ENCODE measurements around the gene SYNE4. TPM values are rescaled to one million over a fixed set of nuclear protein-coding genes. Genes with fewer than 3 reads are reported as not detected.

The SYNE4 gene
- total and polyA plus RNA-seq, 9 of the 15 experiments (the other 6 are each of a cell fraction or from before 2014, with no cell fraction given) = 0.03 to 0.65 (median 0.29) TPM

DNA sequence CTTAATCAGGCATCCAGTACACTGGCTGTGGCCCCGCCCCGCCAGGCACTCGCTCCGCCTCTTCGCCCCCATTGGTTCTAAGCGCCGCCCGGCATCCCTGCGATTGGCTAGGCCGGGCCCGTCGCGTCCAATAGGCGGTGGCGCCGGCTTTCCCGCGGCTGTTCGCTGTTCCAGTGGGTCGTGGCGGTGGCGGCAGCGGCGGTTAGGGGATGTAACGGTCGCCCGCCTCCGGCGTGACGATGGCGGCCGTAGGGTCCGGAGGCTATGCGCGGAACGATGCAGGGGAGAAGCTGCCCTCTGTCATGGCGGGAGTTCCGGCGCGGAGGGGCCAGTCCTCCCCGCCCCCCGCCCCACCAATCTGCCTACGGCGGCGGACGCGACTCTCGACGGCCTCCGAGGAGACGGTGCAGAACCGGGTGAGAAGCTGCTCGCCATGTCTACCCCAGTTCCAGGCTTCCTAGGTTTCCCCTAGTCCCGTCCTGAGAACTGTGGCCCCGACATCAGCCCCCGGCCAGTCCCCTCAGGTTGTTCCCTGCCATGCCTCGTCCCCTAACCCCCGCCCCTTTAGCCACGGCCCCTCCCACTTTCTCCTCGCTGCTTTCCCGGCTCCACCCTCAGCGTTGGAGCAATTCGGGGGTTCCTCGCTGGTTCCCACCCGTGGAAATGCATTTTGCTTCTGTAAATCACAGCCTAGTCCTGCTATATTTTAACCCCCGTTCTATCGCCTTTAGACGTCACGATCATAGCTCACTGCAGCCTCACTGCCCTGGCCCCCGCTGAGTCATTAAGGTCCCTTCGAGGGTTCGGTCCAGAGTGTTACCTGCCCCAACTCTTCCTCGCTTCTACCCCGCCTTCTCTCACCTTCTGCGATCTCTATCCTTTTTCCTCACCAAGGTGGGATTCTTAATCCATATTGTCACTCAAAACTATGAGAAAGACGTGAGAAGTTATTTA, 46.4 kb upstream of the SYNE4 start, which contains the start of gene WDR62 (continued):
- TF ChIP-seq, protein P1, sequence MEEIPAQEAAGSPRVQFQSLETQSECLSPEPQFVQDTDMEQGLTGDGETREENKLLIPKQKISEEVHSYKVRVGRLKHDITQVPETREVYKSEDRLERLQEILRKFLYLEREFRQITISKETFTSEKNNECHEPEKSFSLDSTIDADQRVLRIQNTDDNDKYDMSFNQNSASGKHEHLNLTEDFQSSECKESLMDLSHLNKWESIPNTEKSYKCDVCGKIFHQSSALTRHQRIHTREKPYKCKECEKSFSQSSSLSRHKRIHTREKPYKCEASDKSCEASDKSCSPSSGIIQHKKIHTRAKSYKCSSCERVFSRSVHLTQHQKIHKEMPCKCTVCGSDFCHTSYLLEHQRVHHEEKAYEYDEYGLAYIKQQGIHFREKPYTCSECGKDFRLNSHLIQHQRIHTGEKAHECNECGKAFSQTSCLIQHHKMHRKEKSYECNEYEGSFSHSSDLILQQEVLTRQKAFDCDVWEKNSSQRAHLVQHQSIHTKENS (CRISPR knock-in tag; IDR thresholded peaks at IDR 0.05) = no peak
- TF ChIP-seq FUS (optimal IDR thresholded peaks at IDR 0.05; ENCODE audit: low read depth, low read length) (no peak), ZNF445 (CRISPR knock-in tag; IDR thresholded peaks at IDR 0.05; ENCODE audit: low read depth) (no peak), SNIP1 (IDR thresholded peaks at IDR 0.05; ENCODE audit: low read depth) (no peak), KDM5B (IDR thresholded peaks at IDR 0.05; ENCODE audit: insufficient replicate concordance, low read depth, low read length) (peak; percentile 22), ZNF143 (CRISPR knock-in tag; IDR thresholded peaks at IDR 0.05) (no peak), ESRRA (IDR thresholded peaks at IDR 0.05; ENCODE audit: borderline replicate concordance, low read depth) (no peak)
- TF ChIP-seq, protein P2, sequence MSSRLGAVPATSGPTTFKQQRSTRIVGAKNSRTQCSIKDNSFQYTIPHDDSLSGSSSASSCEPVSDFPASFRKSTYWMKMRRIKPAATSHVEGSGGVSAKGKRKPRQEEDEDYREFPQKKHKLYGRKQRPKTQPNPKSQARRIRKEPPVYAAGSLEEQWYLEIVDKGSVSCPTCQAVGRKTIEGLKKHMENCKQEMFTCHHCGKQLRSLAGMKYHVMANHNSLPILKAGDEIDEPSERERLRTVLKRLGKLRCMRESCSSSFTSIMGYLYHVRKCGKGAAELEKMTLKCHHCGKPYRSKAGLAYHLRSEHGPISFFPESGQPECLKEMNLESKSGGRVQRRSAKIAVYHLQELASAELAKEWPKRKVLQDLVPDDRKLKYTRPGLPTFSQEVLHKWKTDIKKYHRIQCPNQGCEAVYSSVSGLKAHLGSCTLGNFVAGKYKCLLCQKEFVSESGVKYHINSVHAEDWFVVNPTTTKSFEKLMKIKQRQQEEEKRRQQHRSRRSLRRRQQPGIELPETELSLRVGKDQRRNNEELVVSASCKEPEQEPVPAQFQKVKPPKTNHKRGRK (tag; IDR thresholded peaks at IDR 0.05) = no peak

All from K562 (cell line).